HG03135 (cell line): ENCODE measurements around the gene ANKRD23.
"Not testable (repeated sequence)": the region's sequence is repeated elsewhere in the genome, so short reads cannot be mapped to it uniquely, and the experiment has no call there.

Source experiments
- ATAC-seq: cut with Tn5 transposase; IDR thresholded peaks from one replicate; pipeline ENCODE4 v1.9.1; 2021; ENCODE audit warnings: mild to moderate bottlenecking, moderate library complexity; ENCODE audit not compliant: unreplicated experiment

ANKRD23 gene

DNA sequence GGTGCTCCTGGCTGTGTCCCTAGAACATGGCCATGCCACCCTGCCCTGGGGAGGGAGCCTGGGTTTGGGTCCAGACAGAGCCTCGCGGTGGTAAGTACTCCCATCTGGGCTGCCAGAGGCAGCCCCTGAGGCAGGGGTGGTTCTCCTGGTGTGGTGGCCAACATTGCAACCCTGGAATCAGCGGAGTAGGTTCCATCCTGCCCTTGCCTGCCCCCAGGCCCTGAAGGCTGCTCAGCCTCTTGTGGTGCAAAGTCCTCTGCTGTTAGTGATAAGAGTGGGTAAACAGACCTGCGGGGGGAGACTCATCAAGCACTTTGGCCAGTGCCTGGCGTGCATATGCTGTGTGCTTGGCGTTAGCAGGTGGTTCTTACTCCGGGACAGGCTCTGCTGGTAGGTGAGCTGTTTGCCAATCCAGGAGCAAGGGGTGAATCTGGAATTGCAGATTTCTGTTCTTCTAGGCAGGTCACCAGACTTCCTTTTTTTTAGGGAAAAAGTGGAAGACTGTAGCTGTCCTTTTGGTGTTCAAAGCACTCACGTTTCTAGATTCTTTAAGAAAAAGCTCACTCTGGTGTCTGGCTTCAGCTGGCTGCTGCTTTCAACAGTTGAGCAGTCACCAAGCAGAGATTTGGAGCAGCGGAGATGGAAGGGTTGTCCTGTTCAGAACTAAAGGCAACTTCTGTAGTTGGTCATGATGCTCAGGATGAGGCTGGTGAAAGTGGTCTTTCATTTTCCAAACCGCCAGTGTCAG lies 24.5 kb downstream of the ANKRD23 start:
- ATAC-seq: no peak

DNA sequence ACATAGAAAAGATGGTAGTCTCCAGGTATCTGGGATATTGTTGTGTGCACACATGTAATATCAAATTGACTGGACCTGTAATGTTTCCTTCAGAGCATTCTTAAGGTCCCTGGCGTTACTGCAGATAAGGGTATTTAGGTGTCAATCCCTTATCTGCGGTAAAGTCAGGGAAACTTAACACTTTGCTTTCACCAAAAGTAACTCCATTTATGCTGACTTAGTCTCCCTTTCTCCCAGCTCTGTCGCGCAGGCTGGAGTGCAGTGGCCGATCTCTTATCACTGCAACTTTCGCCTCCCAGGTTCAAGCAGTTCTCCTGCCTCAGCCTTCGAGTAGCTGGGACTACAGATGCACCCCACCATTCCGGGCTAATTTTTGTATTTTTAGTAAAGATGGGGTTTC lies 25.9 kb downstream of the ANKRD23 start:
- ATAC-seq: no peak

DNA sequence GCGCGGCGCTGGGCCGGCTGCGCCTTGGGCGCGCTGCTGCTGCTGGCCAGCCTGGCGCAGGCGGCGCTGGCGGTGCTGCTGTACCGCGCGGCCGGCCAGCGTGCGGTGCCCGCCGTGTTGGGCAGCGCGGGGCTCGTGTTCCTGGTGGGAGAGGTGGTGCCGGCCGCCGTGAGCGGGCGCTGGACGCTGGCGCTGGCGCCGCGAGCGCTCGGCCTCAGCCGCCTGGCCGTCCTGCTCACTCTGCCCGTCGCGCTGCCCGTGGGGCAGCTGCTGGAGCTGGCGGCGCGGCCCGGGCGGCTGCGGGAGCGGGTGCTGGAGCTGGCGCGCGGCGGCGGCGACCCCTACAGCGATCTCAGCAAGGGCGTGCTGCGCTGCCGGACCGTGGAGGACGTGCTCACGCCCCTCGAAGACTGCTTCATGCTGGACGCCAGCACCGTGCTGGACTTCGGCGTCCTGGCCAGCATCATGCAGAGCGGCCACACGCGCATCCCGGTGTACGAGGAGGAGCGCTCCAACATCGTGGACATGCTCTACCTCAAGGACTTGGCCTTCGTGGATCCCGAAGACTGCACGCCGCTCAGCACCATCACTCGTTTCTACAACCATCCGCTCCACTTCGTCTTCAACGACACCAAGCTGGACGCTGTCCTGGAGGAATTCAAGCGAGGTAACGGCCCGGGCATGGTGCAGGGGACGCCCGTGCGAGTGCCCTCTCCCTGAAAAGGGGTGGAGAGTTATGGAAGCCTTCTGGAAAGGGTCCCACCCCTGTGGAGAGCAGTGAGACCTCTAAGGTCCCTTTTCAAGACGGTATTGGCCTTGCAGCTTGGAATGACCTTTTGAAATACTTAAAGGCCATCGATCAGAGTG lies 26.8 kb downstream of the ANKRD23 start:
- ATAC-seq: no peak

DNA sequence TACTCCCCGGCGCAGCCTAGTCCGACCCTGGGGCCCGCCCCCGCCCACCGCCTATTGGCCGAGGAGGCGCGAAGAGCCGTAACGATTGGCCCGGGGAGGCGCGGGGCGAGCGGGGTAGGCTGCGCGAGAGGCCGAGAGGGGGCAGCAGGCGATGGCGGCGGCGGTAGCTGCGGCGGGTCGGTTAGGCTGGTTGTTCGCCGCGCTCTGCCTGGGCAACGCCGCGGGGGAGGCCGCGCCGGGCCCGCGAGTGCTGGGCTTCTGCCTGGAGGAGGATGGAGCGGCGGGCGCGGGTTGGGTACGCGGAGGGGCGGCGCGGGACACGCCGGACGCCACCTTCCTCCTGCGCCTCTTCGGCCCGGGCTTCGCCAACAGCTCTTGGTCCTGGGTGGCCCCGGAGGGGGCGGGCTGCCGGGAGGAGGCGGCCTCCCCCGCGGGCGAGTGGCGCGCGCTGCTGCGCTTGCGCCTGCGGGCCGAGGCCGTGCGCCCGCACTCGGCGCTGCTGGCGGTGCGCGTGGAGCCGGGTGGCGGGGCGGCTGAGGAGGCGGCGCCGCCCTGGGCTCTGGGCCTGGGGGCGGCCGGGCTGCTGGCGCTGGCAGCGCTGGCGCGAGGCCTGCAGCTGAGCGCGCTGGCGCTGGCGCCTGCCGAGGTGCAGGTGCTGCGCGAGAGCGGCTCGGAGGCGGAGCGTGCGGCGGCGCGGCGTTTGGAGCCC lies 27.5 kb downstream of the ANKRD23 start, which contains the start of gene CNNM3:
CNNM3 (plus strand) TSS at position 142 of the 709 bp plus-strand sequence; CDS start at position 152, 10 bp downstream.
- peak; percentile 90 for ATAC-seq

DNA sequence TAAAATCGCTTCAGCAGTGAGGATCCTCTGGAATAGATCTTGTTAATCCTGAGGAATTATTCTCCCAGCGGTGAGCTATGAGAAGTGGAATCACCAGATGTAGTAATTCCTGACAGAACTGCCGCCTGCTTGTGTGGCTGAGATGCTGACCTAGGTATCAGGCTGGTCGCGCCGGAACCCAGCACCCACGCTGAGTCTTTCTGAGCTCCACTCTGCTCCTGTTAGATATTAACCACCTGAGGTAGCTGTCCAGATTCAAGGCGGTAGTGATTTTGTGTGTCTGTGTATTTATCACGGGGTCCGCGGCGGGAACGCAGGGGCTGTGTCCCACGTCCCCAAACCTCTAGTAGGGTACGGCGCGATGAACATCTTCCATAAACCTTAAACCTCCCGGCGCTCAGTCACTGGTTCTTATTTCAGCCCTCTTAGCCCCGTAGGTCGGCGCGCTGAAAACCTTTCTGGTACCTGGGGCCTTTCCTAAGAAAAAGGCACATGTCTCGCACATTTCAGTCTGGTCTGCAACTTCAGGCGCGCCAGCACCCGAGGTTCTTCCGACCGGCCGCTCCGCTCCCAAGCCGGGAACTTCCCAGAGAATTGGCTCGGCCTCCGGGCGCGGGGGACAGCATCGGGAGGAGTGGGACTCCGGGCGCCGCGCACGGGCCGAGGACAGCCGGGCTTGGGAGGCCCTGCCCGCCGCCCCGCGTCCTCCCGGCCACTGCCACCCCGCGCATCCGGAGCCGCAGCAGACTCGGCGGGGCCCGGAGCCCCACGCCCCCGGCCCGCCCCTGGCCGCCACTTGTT lies 28.3 kb downstream of the ANKRD23 start:
- no peak for ATAC-seq

GRCh38 chr2:96813656-96814055 lies 30.2 kb downstream of the ANKRD23 start:
- ATAC-seq: no peak

GRCh38 chr2:96811917-96812316 lies 31.9 kb downstream of the ANKRD23 start:
- ATAC-seq: no peak

DNA sequence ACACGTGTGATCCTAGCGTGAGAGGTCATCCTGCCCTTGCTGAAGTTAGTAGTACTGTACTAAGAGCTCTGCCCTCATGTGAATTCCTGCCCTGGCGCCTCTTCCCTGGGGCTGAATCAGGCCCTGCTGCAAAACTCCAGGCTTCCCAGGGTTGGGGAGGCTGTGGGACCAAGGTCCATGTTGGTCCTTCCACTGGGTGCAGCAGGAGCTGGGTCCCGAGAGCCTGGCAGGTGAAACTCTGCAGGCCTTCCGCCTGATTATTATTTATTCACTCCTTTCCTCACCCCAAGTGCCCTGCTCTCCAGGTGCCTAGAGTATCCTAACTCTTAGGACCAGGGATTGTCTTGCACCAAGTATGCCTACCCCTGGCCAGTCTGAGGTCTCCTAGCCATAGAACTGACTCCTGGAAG lies 33.0 kb downstream of the ANKRD23 start:
- no peak for ATAC-seq

GRCh38 chr2:96809951-96810782 lies 33.7 kb downstream of the ANKRD23 start:
- ATAC-seq: no peak

DNA sequence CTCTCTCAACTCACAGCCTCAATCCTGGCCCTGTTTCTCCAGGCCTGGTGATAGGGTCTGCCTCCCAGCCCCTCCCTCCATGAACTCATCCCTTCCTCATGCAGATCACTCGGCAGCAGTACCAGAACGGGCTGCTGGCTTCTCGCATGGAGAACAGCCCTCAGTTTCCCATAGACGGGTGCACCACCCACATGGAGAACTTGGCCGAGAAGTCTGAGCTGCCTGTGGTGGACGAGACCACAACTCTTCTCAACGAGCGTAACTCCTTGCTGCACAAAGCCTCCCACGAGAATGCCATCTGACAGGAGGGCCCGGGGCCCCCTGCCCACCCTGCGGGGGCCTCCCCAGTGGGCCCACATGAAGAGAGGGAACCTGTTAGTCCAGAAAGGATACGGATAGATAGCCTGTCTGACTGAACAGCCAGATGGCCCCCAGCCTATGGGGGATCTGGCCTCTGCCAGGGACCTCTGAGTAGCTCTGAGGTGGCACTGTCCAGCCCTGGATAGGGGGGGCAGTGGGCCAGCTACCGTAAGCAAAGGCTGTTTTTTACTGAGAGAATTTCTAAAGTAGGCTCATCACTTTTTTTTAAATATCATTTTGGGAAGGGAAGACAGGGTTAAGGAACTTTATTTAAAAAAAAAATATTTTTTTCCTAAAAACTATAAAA lies 34.5 kb downstream of the ANKRD23 start:
- ATAC-seq: no peak

GRCh38 chr2:96808176-96808837 lies 35.5 kb downstream of the ANKRD23 start:
- no peak for ATAC-seq

- ATAC-seq: peak; percentile 7
Measured at GRCh38 chr2:96807127-96807471, 36.7 kb downstream of the ANKRD23 start.

DNA sequence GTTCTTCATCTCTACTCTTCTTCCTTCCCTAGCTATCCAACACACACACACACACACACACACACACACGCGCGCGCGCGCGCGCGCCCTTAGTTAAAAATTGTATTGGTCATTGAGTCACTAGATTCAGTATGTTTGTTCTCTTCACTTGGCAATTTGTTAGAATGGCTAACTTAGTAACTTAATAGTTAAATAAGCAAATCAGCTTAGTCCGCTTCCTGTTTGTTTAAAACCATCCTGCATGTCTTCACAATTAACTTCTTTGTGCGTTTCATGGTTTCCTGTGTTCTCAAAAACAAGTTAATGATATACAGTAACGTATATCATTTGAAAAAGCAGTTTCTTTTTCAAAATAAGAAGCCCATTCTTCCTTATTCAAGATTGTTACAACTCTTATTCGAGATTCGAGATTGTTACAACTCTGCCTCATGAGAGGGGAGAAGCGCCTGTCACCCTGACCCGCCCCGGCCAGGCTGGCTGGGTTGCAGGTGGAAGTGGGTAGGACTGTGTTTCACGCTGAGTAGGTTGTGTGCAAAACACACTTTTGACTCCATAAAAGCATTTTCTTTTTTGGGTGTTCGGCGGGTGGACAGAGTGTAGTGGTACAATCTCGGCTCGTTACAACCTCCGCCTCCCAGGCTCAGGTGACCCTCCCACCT lies 37.2 kb downstream of the ANKRD23 start:
- peak; percentile 56 for ATAC-seq

GRCh38 chr2:96805946-96806345 lies 37.9 kb downstream of the ANKRD23 start:
- ATAC-seq: not testable (repeated sequence)

DNA sequence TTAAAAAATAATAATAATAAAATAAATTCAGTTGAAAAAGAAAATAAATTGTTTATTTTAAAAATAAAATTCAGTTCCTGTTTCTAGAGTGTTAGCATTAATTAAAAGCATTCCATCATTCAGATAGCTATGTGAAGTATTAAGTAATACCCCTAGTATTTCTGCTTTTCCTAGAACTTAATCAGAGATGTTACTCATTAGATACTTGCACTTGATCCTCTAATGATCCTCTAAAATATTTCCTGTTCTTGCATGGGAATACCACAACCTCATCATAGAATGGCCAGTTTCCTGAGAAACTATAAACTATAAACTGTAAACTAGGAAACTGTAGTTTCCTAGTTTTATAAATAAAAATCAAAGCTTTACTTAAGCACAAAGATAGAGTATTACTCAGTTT lies 38.8 kb downstream of the ANKRD23 start:
- ATAC-seq: no peak

GRCh38 chr2:96802721-96803120 lies 41.1 kb downstream of the ANKRD23 start:
- no peak for ATAC-seq

GRCh38 chr2:96801786-96802595 lies 41.8 kb downstream of the ANKRD23 start:
- ATAC-seq: no peak
